Superior temporal gyrus (tissue), 1 donor: ENCODE measurements around the gene OPCML.

Experiments used
- DNase-seq: peaks from one replicate; pipeline ENCODE4 v3.0.0-alpha.2; 2016; ENCODE audit errors: extremely low spot score

The OPCML gene

GRCh38 chr11:132632641-132633124 is 899.6 kb downstream of the OPCML start:
- peak; percentile 78 for DNase-seq

- DNase-seq: no peak
Measured at GRCh38 chr11:132631989-132632388, 900.3 kb downstream of the OPCML start.

- no peak for DNase-seq
Measured at GRCh38 chr11:132627981-132628380, 904.3 kb downstream of the OPCML start.

GRCh38 chr11:132626446-132626845 is 905.9 kb downstream of the OPCML start:
- no peak for DNase-seq

- DNase-seq: no peak
Measured at GRCh38 chr11:132623511-132623910, 908.8 kb downstream of the OPCML start.

GRCh38 chr11:132621976-132622580 is 910.2 kb downstream of the OPCML start:
- DNase-seq: no peak

GRCh38 chr11:132620423-132620822 is 911.9 kb downstream of the OPCML start:
- DNase-seq: no peak

- peak; percentile 16 for DNase-seq
Measured at GRCh38 chr11:132610791-132611190, 921.5 kb downstream of the OPCML start.

GRCh38 chr11:132610216-132610615 is 922.1 kb downstream of the OPCML start:
- peak; percentile 11 for DNase-seq

- peak; percentile 68 for DNase-seq
Measured at GRCh38 chr11:132607575-132607974, 924.7 kb downstream of the OPCML start.

GRCh38 chr11:132605825-132606570 is 926.3 kb downstream of the OPCML start:
- DNase-seq: no peak

- no peak for DNase-seq
Measured at GRCh38 chr11:132604431-132604830, 927.9 kb downstream of the OPCML start.

GRCh38 chr11:132601875-132602274 is 930.4 kb downstream of the OPCML start:
- DNase-seq: peak; percentile 52

GRCh38 chr11:132595711-132596134 is 936.6 kb downstream of the OPCML start:
- no peak for DNase-seq

GRCh38 chr11:132595246-132595645 is 937.1 kb downstream of the OPCML start:
- no peak for DNase-seq

- DNase-seq: no peak
Measured at GRCh38 chr11:132590986-132591385, 941.3 kb downstream of the OPCML start.

- no peak for DNase-seq
Measured at GRCh38 chr11:132590554-132590953, 941.7 kb downstream of the OPCML start.

- DNase-seq: no peak
Measured at GRCh38 chr11:132589791-132590190, 942.5 kb downstream of the OPCML start.

GRCh38 chr11:132588366-132588765 is 943.9 kb downstream of the OPCML start:
- no peak for DNase-seq

GRCh38 chr11:132587716-132588115 is 944.6 kb downstream of the OPCML start:
- DNase-seq: no peak

- no peak for DNase-seq
Measured at GRCh38 chr11:132586801-132587200, 945.5 kb downstream of the OPCML start.

GRCh38 chr11:132579634-132580327 is 952.5 kb downstream of the OPCML start:
- DNase-seq: no peak

- DNase-seq: no peak
Measured at GRCh38 chr11:132579136-132579535, 953.2 kb downstream of the OPCML start.
